GM12891 (cell line): ENCODE measurements around the gene MYH13.

Experiments
- DNase-seq: peaks from one replicate; pipeline ENCODE4 v3.0.0; 2011; ENCODE audit warnings: low spot score; ENCODE audit not compliant: insufficient read length
- FAIRE-seq: peaks from 2 replicates; lab custom pipeline; 2011; peaks lifted over from hg19 to GRCh38; lab: Jason Lieb, UNC
- PAX5 ChIP-seq: IDR thresholded peaks from 2 replicates; pipeline ENCODE4 v1.6.1; 2011; ENCODE audit warnings: low read length, moderate library complexity, mild to moderate bottlenecking; ENCODE audit not compliant: insufficient read depth, severe bottlenecking
- POLR2A ChIP-seq: IDR thresholded peaks from 2 replicates; pipeline ENCODE4 v1.6.1; 2011; ENCODE audit warnings: low read depth, low read length, control low read depth
- POLR2AphosphoS5 ChIP-seq: IDR thresholded peaks from 2 replicates; pipeline ENCODE4 v1.6.1; 2011; ENCODE audit warnings: low read depth, low read length, control low read depth
- POU2F2 ChIP-seq: IDR thresholded peaks from 2 replicates; pipeline ENCODE4 v1.6.1; 2011; ENCODE audit warnings: low read depth, mild to moderate bottlenecking, control low read depth, low read length, moderate library complexity
- SPI1 ChIP-seq: IDR thresholded peaks from 2 replicates; pipeline ENCODE4 v1.6.1; 2011; ENCODE audit warnings: low read depth, low read length, control low read depth
- TAF1 ChIP-seq: IDR thresholded peaks from 2 replicates; pipeline ENCODE4 v1.6.1; 2011; ENCODE audit warnings: low read depth, low read length, control low read depth

MYH13 gene

DNA sequence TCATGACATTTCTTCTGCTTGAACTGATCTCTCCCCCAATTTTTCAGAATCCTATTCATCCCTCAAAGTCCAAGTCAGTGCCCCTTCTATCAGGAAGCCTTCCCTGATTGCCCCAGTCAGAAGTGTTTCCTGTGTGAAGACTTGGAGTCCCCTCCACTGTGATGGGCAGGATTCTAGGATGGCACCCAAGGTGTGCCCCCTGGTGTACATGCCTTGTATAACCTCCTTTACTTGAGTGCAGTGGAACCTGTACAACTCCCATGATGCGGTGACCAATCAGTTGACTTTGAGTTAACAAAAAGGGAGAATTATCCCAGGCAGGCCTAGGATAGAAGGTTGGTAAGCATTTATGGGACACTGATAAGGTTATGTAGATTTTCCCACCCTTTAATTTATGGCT, 23.4 kb downstream of the MYH13 start:
- TF ChIP-seq SPI1 (no peak), POU2F2 (no peak), PAX5 (no peak), POLR2AphosphoS5 (no peak), TAF1 (no peak), POLR2A (no peak)
- FAIRE-seq = peak; percentile 56
- no peak for DNase-seq

- FAIRE-seq = no peak
- no peak for TF ChIP-seq POLR2AphosphoS5
- TF ChIP-seq POU2F2 = no peak
- no peak for TF ChIP-seq POLR2A
- no peak for TF ChIP-seq PAX5
- TF ChIP-seq SPI1 = no peak
- TF ChIP-seq TAF1 = no peak
- no peak for DNase-seq
Measured at GRCh38 chr17:10344816-10345215, 28.0 kb downstream of the MYH13 start.

DNA sequence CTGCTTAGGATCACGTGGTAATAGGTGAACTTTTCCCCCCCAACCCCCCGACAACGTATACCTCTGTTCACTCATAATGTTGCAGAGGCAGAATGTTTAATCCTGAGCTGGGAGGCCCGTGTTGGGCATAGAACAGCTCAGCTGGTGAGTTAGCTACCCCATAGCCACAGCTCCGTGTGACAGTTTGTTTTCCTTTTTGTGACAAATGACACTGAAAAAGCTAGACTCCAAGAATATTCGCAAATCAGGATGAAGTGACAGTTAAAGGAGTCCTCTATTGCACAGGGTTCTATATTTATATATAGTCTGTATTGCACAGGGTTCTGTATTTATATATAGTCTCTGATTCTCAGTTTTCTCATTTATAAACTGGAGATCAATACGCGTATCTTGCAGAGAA, 33.8 kb downstream of the MYH13 start:
- DNase-seq = no peak
- FAIRE-seq = no peak
- no peak for TF ChIP-seq SPI1
- TF ChIP-seq TAF1 = no peak
- TF ChIP-seq POLR2AphosphoS5 = no peak
- TF ChIP-seq POU2F2 = no peak
- no peak for TF ChIP-seq PAX5
- TF ChIP-seq POLR2A = no peak

GRCh38 chr17:10337976-10338375, 34.8 kb downstream of the MYH13 start:
- FAIRE-seq = no peak
- no peak for TF ChIP-seq PAX5
- no peak for DNase-seq

DNA sequence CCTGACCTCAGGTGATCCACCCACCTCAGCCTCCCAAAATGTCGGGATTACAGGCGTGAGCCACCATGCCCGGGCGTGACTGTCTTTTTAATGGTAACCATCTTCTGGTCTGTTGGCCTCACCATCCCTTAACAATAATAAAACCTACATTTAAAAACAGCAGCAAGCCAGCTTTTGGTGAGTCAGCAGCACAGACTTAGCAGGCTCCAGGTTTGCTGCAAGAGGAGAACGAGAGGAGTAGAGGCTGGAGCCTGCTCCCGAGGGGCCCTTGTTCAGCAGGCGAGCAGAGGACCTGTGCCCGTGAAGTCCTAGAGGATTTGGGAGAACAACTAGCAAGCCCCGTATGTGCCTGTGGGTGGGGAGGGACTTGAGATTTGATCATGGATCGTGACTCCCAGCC, 35.7 kb downstream of the MYH13 start:
- no peak for TF ChIP-seq PAX5
- TF ChIP-seq SPI1 = no peak
- TF ChIP-seq POLR2A = no peak
- TF ChIP-seq POU2F2 = no peak
- TF ChIP-seq POLR2AphosphoS5 = no peak
- no peak for TF ChIP-seq TAF1
- FAIRE-seq = no peak
- no peak for DNase-seq

GRCh38 chr17:10336393-10336792, 36.4 kb downstream of the MYH13 start:
- TF ChIP-seq SPI1 (no peak), TAF1 (no peak), POLR2A (no peak), POU2F2 (no peak), POLR2AphosphoS5 (no peak), PAX5 (no peak)
- FAIRE-seq = no peak
- DNase-seq = no peak

GRCh38 chr17:10332515-10332914, 40.3 kb downstream of the MYH13 start:
- no peak for FAIRE-seq
- no peak for DNase-seq
- TF ChIP-seq PAX5 = no peak
- no peak for TF ChIP-seq POU2F2
- no peak for TF ChIP-seq TAF1
- no peak for TF ChIP-seq POLR2AphosphoS5
- no peak for TF ChIP-seq POLR2A
- no peak for TF ChIP-seq SPI1

DNA sequence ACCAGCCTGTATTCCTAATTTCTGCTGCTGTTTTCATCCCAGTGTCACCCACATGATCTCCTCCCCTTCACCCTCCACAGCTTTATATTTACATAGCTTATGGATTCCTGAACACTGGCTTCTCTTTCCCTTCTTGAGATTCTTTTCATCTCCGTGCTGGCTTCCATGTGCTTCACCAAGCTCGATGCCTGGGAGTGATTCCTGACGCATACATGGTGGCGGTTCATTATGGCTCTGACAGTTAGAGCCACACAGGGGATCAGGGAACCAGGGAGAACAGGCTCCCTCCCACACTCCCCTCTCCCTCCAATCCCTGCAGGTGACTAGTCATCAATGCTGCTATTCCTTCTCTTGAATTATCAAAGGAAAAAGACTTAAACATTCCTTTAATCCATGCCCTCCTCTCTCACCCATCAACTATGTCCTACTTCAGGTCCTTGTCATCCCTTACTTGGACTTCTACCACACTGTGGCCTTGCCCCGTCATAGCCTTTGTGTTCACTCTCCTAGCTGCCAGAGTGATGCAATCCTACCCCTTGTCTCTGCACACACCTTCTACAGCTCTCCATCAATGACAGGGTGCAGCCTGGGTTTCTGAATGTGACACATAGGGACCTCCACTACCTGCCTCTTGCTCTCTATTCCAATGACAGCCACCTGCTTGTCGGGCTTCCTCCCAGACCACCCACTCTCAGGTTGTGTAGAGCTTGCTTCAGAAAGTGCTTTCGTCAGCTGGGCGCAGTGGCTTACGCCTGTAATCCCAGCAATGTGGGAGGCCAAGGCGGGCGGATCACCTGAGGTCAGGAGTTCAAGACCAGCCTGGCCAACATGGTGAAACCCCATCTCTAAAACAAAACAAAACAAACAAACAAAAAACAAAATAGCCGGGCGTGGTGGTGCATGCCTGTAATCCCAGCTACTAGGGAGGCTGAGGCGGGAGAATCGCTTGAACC, 43.6 kb downstream of the MYH13 start:
- TF ChIP-seq POLR2AphosphoS5 = no peak
- no peak for TF ChIP-seq POU2F2
- TF ChIP-seq PAX5 = no peak
- no peak for TF ChIP-seq POLR2A
- TF ChIP-seq SPI1 = no peak
- TF ChIP-seq TAF1 = no peak
- no peak for DNase-seq
- FAIRE-seq = no peak

DNA sequence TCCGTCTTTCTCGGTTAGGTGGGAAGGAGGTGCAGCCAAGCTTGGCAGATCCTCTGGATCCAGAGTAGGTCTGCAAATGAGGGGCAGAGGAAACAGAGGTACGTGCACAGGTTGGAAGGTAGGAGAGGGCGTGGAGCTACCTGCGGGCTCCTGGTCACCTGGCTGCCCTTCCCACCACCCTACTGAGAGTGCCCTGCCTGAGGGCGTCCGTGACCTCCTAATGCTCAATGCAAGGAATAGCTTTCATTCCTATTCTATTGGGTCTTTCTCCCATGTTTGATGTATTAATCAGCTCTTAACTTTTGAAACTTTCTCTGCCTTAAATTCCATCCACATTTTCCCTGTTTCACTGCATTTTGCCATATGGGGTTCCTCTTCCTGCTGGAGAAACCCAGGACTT, 44.6 kb downstream of the MYH13 start:
- FAIRE-seq (no peak), DNase-seq (no peak)
- TF ChIP-seq POLR2A (no peak), POLR2AphosphoS5 (no peak), POU2F2 (no peak), TAF1 (no peak), PAX5 (no peak), SPI1 (no peak)

DNA sequence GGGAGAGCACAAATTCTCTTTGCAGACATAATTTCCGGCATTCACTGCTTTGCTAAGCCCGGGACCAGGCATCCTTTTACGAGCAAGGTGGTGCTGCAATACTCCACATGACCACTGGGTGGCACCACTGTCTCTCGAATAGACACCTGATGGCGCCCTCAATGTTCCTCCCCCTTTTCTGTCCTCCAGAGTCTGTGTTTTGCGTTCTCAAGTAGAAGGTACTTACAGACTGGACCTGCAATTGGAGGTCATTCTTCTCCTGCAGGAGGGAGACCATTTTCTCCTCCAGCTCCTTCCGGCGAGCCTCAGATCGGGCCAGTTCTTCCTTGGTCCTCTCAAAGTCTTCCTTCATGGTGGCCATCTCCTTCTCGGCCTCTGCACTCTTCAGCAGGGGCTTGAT, 45.2 kb downstream of the MYH13 start:
- no peak for TF ChIP-seq POLR2AphosphoS5
- no peak for TF ChIP-seq SPI1
- no peak for TF ChIP-seq TAF1
- no peak for TF ChIP-seq POLR2A
- FAIRE-seq (peak; percentile 96), DNase-seq (peak; percentile 71)
